HFFc6 (cell line): ENCODE results near the gene GRIA4. TPM values are rescaled to one million over a fixed set of nuclear protein-coding genes. Genes with fewer than 3 reads are reported as not detected.
"Not testable (repeated sequence)": the region's sequence is repeated elsewhere in the genome, so short reads cannot be mapped to it uniquely, and the experiment has no call there.

ENCODE experiments used
- DNase-seq: peaks from one replicate; pipeline ENCODE4 v3.0.0-alpha.2; 2018
- H3K27ac Mint-ChIP-seq: 2 replicates; pipeline ENCODE4 v1.8.0; 2020; ENCODE audit warnings: mild to moderate bottlenecking, mixed read lengths
- H3K27me3 Mint-ChIP-seq: 2 replicates; pipeline ENCODE4 v1.8.0; 2021; ENCODE audit warnings: mild to moderate bottlenecking, moderate library complexity, mixed read lengths; ENCODE audit not compliant: insufficient read depth
- H3K36me3 Mint-ChIP-seq: 2 replicates; pipeline ENCODE4 v1.8.0; 2021; ENCODE audit warnings: low read depth, mixed read lengths
- H3K4me1 Mint-ChIP-seq: 2 replicates; pipeline ENCODE4 v1.8.0; 2020; ENCODE audit warnings: low read depth, mixed read lengths
- H3K4me3 Mint-ChIP-seq: 2 replicates; pipeline ENCODE4 v1.8.0; 2020; ENCODE audit warnings: mild to moderate bottlenecking, moderate library complexity, mixed read lengths
- H3K9me3 Mint-ChIP-seq: 2 replicates; pipeline ENCODE4 v1.8.0; 2020; ENCODE audit warnings: mild to moderate bottlenecking, mixed read lengths
- CTCF ChIP-seq: fragments of 200-600 bp; sonication (generic); IDR thresholded peaks from 2 replicates; pipeline ENCODE4 v1.5.0; 2021; ENCODE audit warnings: antibody characterized with exemption, mild to moderate bottlenecking
- total RNA-seq, 6 experiments: library from RNA; stranded (reverse); fragmentation: NEBNext Ultra II Directional; extraction: Animal tissue kit (Norgen Biotek cat#: 25700); gene quantifications; 2 replicates in 1 of 6; 3 replicates in 5 of 6; pipeline ENCODE4 v1.2.3, GENCODE V29; 2021

GRIA4 gene
- total RNA-seq, 6 experiments from 2014 or later = not detected

DNA sequence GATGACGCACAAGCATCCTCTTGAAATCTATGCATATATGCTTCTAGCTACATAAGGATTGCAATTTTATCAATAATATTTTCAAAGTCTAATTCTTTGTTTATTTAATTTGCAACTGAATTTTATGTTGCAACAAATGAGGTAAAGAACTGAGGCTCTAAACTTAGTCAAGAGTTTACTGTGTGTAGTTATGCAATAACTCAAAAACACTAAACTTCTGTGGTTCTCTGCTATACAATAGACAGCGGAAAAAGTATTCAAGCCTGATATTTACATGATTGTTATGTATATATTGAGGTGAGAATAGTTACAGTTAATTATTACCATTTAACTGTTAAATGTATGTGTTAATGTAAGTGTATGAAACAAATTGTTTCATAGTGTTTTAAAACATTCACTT lies 379.3 kb downstream of the GRIA4 start:
- DNase-seq = no peak
- no peaks in the 10 kb centered on the region for H3K4me1 Mint-ChIP-seq
- H3K27ac Mint-ChIP-seq = no peak overlapping the region

GRCh38 chr11:105991888-105992287 lies 382.0 kb downstream of the GRIA4 start:
- Mint-ChIP-seq H3K36me3 (peaks cover 5% of the 10 kb centered on the region; the same call in 1 of the 2 replicates), H3K4me1 (no peaks in the 10 kb centered on the region), H3K9me3 (no peaks in the 10 kb centered on the region), H3K27me3 (no peaks in the 10 kb centered on the region; the same call in 1 of the 2 replicates), H3K27ac (no peak overlapping the region), H3K4me3 (no peak overlapping the region)
- TF ChIP-seq CTCF = no peak
- no peak for DNase-seq

More for the DNA sequence above, 379.3 kb downstream of the GRIA4 start:
- no peak for TF ChIP-seq CTCF
- Mint-ChIP-seq H3K9me3 (no peaks in the 10 kb centered on the region), H3K36me3 (peaks cover 3% of the 10 kb centered on the region; the same call in 1 of the 2 replicates), H3K27me3 (no peaks in the 10 kb centered on the region; the same call in 1 of the 2 replicates), H3K4me3 (no peak overlapping the region)

DNA sequence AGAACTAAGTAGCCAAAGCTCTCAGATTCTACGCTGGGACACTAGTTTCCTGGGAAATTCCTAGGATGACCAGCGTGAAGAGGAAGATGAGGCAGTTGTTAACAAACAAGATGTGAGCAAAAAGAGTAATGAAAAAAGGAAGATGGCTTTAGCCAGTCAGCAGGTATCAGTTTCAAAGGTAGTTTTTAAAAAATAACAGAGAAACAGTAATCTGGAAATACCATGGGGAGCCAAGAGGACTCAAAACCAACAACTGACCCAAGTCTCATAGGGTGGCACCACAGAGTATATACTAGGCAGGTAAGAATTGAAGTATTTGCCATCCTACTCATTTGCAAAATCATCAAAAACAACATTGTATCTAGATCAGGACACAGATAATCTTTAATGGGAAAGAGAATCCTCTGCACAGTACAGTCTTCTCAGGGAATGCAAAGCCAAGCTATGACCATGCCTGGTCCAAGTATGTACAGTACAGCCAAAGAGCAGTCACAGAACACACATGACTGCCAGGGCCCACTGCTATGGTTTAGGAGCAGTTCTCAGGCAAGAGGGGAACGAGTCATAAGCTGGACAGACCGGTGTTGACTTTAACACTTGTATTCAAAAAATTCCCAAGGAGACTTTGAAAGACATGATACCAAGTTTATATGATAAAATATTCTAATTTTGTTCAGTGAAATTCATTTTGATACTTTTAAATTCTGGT lies 391.6 kb downstream of the GRIA4 start:
- no peaks in the 10 kb centered on the region for H3K27me3 Mint-ChIP-seq
- no peak overlapping the region for H3K27ac Mint-ChIP-seq
- DNase-seq = no peak
- H3K4me3 Mint-ChIP-seq = no peak overlapping the region
- TF ChIP-seq CTCF = no peak
- peaks cover 5% of the 10 kb centered on the region for H3K9me3 Mint-ChIP-seq
- no peaks in the 10 kb centered on the region for H3K4me1 Mint-ChIP-seq
- peaks cover 50% of the 10 kb centered on the region for H3K36me3 Mint-ChIP-seq

DNA sequence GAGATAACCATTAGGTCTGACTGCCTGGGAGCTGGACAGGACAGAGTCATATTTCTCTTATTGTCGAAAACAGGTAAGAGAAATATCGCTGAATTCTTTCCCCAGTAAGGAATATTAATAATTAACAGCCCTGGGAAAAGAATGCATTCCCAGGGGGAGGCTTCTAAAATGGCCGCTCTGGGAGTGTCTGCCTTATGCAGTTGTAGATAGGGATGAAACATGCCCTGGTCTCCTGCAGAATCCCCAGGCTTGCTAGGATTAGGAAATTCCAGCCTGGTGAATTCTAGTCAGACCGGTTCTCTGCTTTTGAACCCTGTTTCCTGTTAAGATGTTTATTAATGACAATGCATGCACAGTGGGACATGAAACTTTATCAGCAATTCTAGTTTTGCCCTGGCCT lies 393.2 kb downstream of the GRIA4 start:
- not testable (repeated sequence) for DNase-seq, H3K9me3 Mint-ChIP-seq, H3K27me3 Mint-ChIP-seq, H3K4me3 Mint-ChIP-seq, H3K27ac Mint-ChIP-seq, H3K4me1 Mint-ChIP-seq
- peaks cover 60% of the 10 kb centered on the region for H3K36me3 Mint-ChIP-seq

GRCh38 chr11:106011481-106011880 lies 401.6 kb downstream of the GRIA4 start:
- DNase-seq = no peak
- no peak for TF ChIP-seq CTCF
- H3K27ac Mint-ChIP-seq = no peak overlapping the region
- H3K4me3 Mint-ChIP-seq = no peak overlapping the region
- peaks cover 47% of the 10 kb centered on the region for H3K36me3 Mint-ChIP-seq
- H3K27me3 Mint-ChIP-seq = no peaks in the 10 kb centered on the region; the same call in 1 of the 2 replicates
- H3K4me1 Mint-ChIP-seq = peaks cover 17% of the 10 kb centered on the region
- no peaks in the 10 kb centered on the region for H3K9me3 Mint-ChIP-seq

- H3K27me3 Mint-ChIP-seq = no peaks in the 10 kb centered on the region; the same call in 1 of the 2 replicates
- no peak overlapping the region for H3K27ac Mint-ChIP-seq
- no peaks in the 10 kb centered on the region for H3K9me3 Mint-ChIP-seq
- H3K4me1 Mint-ChIP-seq = peaks cover 17% of the 10 kb centered on the region
- peaks cover 35% of the 10 kb centered on the region for H3K36me3 Mint-ChIP-seq
- TF ChIP-seq CTCF = no peak
- DNase-seq = peak; percentile 9
- no peak overlapping the region; the same call in 1 of the 2 replicates for H3K4me3 Mint-ChIP-seq
Measured at GRCh38 chr11:106012744-106013143, 402.9 kb downstream of the GRIA4 start.
